Hepatocyte (in vitro differentiated cells): ENCODE measurements around the gene MLYCD. TPM values are rescaled to one million over a fixed set of nuclear protein-coding genes. Genes with fewer than 3 reads are reported as not detected.

ENCODE experiments used
- DNase-seq: peaks from one replicate; pipeline ENCODE4 v3.0.0-alpha.2; 2016; ENCODE audit warnings: low spot score
- H2AFZ ChIP-seq: fragments of 200-600 bp; sonication (generic); 2 replicates; pipeline ENCODE4 v1.6.0; 2016; ENCODE audit warnings: antibody characterized with exemption, mild to moderate bottlenecking
- H3K27ac ChIP-seq: fragments of 200-600 bp; sonication (generic); 2 replicates; pipeline ENCODE4 v1.5.1; 2016; ENCODE audit warnings: mild to moderate bottlenecking
- H3K27me3 ChIP-seq: fragments of 200-600 bp; sonication (generic); 2 replicates; pipeline ENCODE4 v1.6.1; 2016
- H3K36me3 ChIP-seq: fragments of 200-600 bp; sonication (generic); replicated peaks from 2 replicates; pipeline ENCODE4 v1.5.1; 2016; ENCODE audit warnings: low read depth; ENCODE audit not compliant: insufficient read depth
- H3K4me1 ChIP-seq: fragments of 200-600 bp; sonication (generic); 2 replicates; pipeline ENCODE4 v1.5.1; 2016; ENCODE audit warnings: mild to moderate bottlenecking, moderate library complexity; ENCODE audit not compliant: insufficient read depth
- H3K4me2 ChIP-seq: fragments of 200-600 bp; sonication (generic); 2 replicates; pipeline ENCODE4 v1.6.0; 2016
- H3K4me3 ChIP-seq: fragments of 200-600 bp; sonication (generic); 2 replicates; pipeline ENCODE4 v1.5.1; 2016; ENCODE audit warnings: mild to moderate bottlenecking
- H3K79me2 ChIP-seq: fragments of 200-600 bp; sonication (generic); 2 replicates; pipeline ENCODE4 v1.6.0; 2017; ENCODE audit warnings: mild to moderate bottlenecking
- H3K9me2 ChIP-seq: fragments of 200-600 bp; sonication (generic); replicated peaks from 2 replicates; pipeline ENCODE4 v1.6.0; 2017; ENCODE audit warnings: mild to moderate bottlenecking; ENCODE audit not compliant: insufficient read depth
- H3K9me3 ChIP-seq: fragments of 200-600 bp; sonication (generic); 2 replicates; pipeline ENCODE4 v1.5.1; 2016; ENCODE audit warnings: low read depth, mild to moderate bottlenecking
- H4K20me1 ChIP-seq: fragments of 200-600 bp; sonication (generic); 2 replicates; pipeline ENCODE4 v1.6.0; 2016; ENCODE audit warnings: mild to moderate bottlenecking; ENCODE audit not compliant: insufficient read depth, poor library complexity, severe bottlenecking
- EZH2 ChIP-seq: fragments of 200-600 bp; sonication (generic); IDR thresholded peaks from 2 replicates; pipeline ENCODE4 v1.6.1; 2016; ENCODE audit warnings: antibody characterized with exemption, mild to moderate bottlenecking, borderline replicate concordance
- EZH2phosphoT487 ChIP-seq: fragments of 200-600 bp; sonication (generic); IDR thresholded peaks from one replicate; pipeline ENCODE4 v1.6.1; 2018; ENCODE audit warnings: antibody characterized with exemption, mild to moderate bottlenecking, low read depth, moderate library complexity; ENCODE audit not compliant: unreplicated experiment, severe bottlenecking
- WGBS: methylation state at CpG from one replicate; pipeline ENCODE4 v1.1.6; 2016; ENCODE audit warnings: low lambda C conversion rate; ENCODE audit errors: missing lambda C conversion rate; 5-methylcytosine and 5-hydroxymethylcytosine counted together
- polyA plus RNA-seq: library from polyadenylated mRNA; unstranded; fragments of >200 nt; fragmentation: Nextera tagmentation; extraction: Ambion mirVana; gene quantifications from 2 replicates; pipeline ENCODE4 v1.2.1, GENCODE V29; 2016
- total RNA-seq: library from RNA; depleted of rRNA; stranded (reverse); fragments of >200 nt; gene quantifications from 2 replicates; pipeline ENCODE4 v1.2.3, GENCODE V29; 2014
- TF ChIP-seq, protein P1 (sequence below): fragments of 200-600 bp; sonication (generic); IDR thresholded peaks from 2 replicates; pipeline ENCODE4 v1.5.1; 2016; ENCODE audit warnings: antibody characterized with exemption, mild to moderate bottlenecking; ENCODE audit not compliant: poor library complexity

The MLYCD gene
- total and polyA plus RNA-seq, 2 experiments from 2014 or later = 6.3 to 10.1 TPM

DNA sequence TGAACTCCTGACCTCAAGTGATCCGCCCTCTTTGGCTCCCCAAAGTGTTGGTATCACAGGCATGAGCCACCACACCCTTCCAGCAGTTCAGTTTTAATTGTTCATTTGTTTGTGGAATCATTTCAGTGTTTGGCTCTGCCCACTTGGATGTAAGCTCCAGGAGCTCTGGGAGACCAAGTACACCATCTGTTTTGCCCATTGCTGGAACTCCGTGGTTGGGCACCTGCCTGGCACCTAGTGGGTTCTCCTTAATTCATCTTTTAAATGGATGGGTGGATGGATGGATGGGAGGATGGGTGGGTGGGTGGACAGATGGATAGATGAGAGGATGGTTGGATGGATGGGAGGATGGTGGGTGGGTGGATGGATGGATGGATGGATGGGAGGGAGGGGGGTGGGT lies 68.2 kb downstream of the MLYCD start:
- no peak overlapping the region for H3K27ac ChIP-seq
- H3K27me3 ChIP-seq = peaks cover 10% of the 10 kb centered on the region
- no peaks in the 10 kb centered on the region for H3K9me2 ChIP-seq
- no peaks in the 10 kb centered on the region for H3K4me1 ChIP-seq
- H2AFZ ChIP-seq = no peak overlapping the region
- no peaks in the 10 kb centered on the region for H3K9me3 ChIP-seq
- H3K79me2 ChIP-seq = no peaks in the 10 kb centered on the region
- no peak overlapping the region for H3K4me2 ChIP-seq
- H3K4me3 ChIP-seq = no peak overlapping the region
- H3K36me3 ChIP-seq = no peaks in the 10 kb centered on the region
- no peak for DNase-seq
- H4K20me1 ChIP-seq = no peaks in the 10 kb centered on the region
- TF ChIP-seq EZH2phosphoT487 (no peak), EZH2 (no peak)
- TF ChIP-seq, protein P1, sequence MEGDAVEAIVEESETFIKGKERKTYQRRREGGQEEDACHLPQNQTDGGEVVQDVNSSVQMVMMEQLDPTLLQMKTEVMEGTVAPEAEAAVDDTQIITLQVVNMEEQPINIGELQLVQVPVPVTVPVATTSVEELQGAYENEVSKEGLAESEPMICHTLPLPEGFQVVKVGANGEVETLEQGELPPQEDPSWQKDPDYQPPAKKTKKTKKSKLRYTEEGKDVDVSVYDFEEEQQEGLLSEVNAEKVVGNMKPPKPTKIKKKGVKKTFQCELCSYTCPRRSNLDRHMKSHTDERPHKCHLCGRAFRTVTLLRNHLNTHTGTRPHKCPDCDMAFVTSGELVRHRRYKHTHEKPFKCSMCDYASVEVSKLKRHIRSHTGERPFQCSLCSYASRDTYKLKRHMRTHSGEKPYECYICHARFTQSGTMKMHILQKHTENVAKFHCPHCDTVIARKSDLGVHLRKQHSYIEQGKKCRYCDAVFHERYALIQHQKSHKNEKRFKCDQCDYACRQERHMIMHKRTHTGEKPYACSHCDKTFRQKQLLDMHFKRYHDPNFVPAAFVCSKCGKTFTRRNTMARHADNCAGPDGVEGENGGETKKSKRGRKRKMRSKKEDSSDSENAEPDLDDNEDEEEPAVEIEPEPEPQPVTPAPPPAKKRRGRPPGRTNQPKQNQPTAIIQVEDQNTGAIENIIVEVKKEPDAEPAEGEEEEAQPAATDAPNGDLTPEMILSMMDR = no peak
- WGBS = 91% methylated on average over 2 of the region's 2 CpGs

- Histone ChIP-seq H3K79me2 (no peaks in the 10 kb centered on the region), H2AFZ (no peak within 1 kb of the TSS), H3K9me3 (no peaks in the 10 kb centered on the region), H3K9me2 (no peaks in the 10 kb centered on the region), H3K36me3 (no peaks in the 10 kb centered on the region), H3K4me2 (peak within 1 kb of the TSS; percentile 90), H3K27me3 (peaks cover 10% of the 10 kb centered on the region), H3K4me1 (no peaks in the 10 kb centered on the region), H4K20me1 (no peaks in the 10 kb centered on the region), H3K27ac (no peak within 1 kb of the TSS), H3K4me3 (no peak within 1 kb of the TSS)
- 20% methylated on average over 9 of the region's 35 CpGs for WGBS
- TF ChIP-seq EZH2phosphoT487 = no peak
- TF ChIP-seq, protein P1 = peak; percentile 62
- DNase-seq = peak; percentile 71
Measured at GRCh38 chr16:83967838-83968305, 69.0 kb downstream of the MLYCD start, which contains the start of gene NECAB2. Gene NECAB2, plus strand, starts transcription at chr16:83968244. Its CDS starts 405 bp downstream, at chr16:83968649.

DNA sequence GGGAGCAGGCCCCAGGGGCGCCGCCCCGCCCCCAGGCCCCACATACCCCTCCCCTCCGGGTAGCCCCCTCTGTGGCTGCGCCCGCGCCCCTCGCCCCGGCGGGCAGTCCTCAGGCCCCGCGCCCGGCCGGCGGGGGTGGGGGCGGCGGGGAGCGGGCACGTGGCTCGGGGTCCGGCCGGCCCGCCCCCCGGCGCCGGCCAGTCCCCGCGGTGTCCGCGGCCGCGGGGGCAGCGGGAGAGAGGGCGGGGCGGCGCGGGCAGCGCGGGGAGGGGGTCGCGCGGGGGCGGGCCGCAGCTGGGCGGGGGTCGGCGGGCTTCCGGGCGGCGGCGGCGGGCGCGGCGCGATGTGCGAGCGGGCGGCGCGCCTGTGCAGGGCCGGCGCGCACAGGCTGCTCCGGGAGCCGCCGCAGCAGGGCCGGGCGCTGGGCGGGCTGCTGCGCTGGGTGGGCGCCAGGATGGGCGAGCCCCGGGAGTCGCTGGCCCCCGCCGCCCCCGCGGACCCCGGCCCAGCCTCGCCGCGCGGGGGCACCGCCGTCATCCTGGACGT lies 69.5 kb downstream of the MLYCD start:
- Histone ChIP-seq H3K9me3 (no peaks in the 10 kb centered on the region), H3K9me2 (no peaks in the 10 kb centered on the region), H3K4me2 (peak overlapping the region; percentile 90), H3K4me3 (no peak overlapping the region), H3K27me3 (peaks cover 10% of the 10 kb centered on the region), H3K4me1 (no peaks in the 10 kb centered on the region), H4K20me1 (no peaks in the 10 kb centered on the region), H3K27ac (no peak overlapping the region), H3K36me3 (no peaks in the 10 kb centered on the region), H2AFZ (no peak overlapping the region), H3K79me2 (no peaks in the 10 kb centered on the region)
- 0% methylated on average over 1 of the region's 87 CpGs for WGBS
- TF ChIP-seq EZH2phosphoT487 (no peak), EZH2 (no peak)
- TF ChIP-seq, protein P1 = no peak
- DNase-seq = peak; percentile 38
